Hepatic stellate cell (primary cell): Measurements from ENCODE around the gene SHISA2.
"Not testable (repeated sequence)": the region's sequence is repeated elsewhere in the genome, so short reads cannot be mapped to it uniquely, and the experiment has no call there.

Experiments used
- DNase-seq: peaks from one replicate; pipeline ENCODE4 v3.0.0; 2011; ENCODE audit warnings: low spot score

The SHISA2 gene

DNA sequence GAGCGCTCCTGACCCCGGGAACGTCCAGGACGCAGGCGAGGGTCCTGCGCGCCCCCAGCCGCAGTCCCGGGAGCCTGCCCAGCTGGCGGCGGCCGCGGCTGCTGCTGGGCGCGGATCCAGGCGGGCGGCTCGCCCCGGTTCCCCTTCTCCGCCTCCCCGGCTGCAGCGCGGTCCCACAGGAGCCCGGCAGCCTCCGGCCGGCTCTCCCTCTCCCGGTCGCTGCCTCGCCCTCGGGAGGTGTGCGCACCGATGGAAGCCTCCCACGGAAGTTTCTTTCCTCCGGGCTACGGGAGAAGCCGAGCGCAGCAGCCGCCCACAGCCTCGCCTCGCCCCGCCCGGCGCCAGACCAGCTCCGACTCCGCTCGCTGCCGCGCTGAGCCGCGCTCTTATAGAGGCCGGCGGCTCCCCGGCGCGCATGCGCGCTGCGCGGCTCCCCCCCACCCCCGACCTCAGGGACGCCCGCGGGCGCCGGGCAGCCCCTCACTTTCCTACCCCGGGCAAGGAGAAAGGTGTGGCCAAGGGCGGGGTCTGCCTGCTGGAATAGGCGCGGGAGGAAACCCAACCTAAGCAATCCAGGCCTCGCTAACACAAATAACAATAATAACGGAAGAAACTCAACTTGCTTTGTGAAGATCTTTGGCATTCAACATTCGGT, at the start of gene SHISA2:
Gene SHISA2, minus strand, starts transcription at position 360 of the 655 bp plus-strand sequence. CDS start 1,041 bp downstream, outside the sequence.
- peak; percentile 41 for DNase-seq

DNA sequence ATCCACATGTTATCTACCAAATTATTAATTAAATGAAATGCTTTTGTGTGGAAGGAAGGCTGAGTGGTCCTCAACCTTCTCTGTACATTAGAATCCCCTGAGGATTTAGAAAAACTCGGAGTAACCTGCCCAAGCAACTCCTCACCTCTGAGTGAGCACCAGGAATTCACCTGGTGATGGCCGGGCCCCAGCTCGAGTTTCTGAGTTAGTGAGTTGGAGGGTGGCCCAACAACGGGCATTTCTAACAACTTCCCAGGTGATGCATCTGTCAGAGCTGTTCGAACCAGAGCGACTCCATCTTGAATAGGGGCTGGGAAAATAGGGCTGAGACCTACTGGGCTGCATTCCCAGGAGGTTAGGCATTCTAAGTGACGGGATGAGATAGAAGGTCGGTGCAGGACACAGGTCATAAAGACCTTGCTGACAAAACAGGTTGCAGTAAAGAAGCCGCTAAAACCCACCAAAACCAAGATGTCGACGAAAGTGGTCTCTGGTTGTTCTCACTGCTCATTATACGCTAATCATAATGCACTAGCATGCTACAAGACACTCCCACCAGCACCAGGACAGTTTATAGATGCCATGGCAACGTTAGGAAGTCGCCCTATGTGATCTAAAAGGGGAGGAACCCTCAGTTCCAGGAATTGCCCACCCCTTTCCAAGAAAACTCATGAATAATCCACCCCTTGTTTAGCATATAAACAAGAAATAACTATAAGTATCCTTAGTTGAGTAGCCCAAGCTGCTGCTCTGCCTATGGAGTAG, 44.2 kb upstream of the SHISA2 start:
- DNase-seq, result no peak

DNA sequence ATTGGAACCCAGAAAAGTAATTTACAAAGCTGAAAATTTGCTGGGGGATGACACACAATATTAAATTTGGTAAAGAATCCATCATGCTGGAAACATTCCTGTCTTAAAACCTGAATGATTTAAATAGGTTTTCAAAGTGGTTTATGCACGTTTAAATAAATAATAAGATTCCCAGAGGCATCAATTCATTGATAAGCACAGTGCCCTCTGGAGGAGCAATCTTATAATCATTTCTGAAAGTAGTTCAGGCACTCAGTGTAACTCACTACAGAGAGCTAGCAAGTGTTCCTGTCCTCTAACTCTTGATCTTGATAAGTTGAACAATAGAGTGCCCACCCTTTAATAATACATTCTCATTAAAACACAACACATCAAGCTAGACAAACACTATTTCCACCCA, 43.5 kb upstream of the SHISA2 start:
- no peak for DNase-seq

DNA sequence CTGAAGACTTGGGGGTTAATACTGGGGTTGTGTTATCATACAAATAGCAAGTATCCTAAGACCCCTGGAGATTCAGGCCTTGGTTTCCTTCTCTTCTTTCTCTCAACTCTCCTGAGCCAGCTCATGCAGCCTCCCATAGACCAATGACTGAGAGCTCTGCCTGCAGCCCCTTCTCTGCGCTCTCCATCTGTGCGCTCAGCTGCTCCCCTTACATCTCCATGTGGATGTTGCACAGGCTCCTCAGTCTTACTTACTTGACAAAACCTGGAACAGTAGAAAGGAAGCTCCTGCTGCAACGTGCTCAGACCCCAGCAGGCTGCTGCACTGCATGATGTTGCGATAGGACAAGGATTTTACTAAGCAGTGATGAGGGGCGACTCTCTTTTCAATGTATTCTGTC, 25.0 kb upstream of the SHISA2 start:
- not testable (repeated sequence) for DNase-seq

- DNase-seq, result no peak
Measured at GRCh38 chr13:26075498-26075897, 23.7 kb upstream of the SHISA2 start.

DNA sequence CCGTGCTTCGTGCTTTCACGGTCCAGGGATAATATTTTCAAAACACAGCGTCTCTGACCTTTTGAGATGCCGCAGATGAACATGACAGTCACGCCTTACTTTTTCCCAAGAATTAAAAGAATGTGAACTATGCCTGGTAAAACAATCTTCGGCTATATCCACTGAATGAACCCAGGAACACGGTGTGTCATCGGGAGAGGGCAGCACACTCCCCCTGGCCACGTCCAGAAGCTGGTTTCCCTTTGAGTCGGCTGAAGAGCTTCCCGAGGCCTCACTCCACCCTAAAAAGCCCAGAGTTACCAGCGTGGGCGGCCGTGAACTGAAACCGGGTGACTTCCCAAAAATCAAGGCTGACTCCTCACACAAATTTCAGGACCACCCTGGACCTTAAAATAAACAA, 22.9 kb upstream of the SHISA2 start:
- peak; percentile 27 for DNase-seq

DNA sequence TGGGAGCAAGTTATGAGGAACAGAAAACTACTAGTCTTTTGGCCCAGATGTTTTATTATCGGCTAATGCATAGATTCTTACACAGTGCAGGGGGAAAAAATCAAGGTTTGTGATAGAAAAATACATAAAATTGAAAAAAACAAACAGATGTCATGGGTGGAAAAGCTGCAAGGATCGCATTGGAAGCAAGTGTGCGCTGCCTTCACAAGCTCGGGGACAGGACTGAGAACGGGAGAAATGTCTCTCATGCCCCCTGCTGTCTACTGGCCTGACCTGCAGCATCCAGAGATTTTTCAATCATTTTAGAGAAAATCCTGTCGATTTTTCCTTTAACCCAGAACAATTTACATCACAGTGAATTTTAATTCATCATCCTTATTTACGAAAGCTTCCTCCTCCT, 20.5 kb upstream of the SHISA2 start:
- not testable (repeated sequence) for DNase-seq

GRCh38 chr13:26071691-26072090, 19.9 kb upstream of the SHISA2 start:
- no peak for DNase-seq

- DNase-seq, result not testable (repeated sequence)
Measured at GRCh38 chr13:26069642-26070041, 17.8 kb upstream of the SHISA2 start.

DNA sequence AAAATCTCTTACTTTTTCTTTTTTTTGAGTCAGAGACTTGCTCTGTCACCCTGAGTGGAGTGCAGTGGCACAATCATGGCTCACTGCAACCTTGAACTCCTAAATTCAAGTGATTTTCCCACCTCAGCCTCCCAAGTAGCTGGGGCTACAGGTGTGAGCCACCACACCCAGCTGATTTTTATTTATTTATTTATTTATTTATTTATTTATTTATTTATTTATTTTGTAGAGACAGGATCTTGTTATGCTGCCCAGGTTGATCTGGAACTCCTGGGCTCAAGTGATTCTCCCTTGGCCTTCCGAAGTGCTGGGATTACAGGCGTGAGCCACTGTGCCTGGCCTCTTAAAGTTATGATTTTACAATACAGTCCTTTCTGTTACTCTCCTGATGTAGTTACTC, 16.6 kb upstream of the SHISA2 start:
- DNase-seq, result not testable (repeated sequence)

DNA sequence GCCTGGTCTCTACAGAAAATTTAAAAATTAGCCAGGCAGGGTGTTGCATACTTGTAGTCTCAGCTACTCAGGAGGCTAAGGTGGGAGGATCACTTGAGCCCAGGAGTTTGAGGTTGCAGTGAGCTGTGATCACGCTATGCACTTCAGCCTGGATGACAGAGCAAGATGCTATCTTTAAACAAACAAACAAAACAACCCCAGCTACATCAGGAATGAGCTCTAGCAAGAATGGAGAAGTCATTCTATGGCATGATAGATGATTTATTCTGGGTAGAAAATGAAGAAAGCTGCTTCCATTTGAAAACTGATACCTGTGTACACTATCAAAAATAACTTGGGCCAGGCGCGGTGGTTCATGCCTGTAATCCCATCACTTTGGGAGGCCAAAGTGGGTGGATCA, 15.8 kb upstream of the SHISA2 start:
- no peak for DNase-seq

GRCh38 chr13:26066492-26066891, 14.7 kb upstream of the SHISA2 start:
- DNase-seq, result not testable (repeated sequence)

DNA sequence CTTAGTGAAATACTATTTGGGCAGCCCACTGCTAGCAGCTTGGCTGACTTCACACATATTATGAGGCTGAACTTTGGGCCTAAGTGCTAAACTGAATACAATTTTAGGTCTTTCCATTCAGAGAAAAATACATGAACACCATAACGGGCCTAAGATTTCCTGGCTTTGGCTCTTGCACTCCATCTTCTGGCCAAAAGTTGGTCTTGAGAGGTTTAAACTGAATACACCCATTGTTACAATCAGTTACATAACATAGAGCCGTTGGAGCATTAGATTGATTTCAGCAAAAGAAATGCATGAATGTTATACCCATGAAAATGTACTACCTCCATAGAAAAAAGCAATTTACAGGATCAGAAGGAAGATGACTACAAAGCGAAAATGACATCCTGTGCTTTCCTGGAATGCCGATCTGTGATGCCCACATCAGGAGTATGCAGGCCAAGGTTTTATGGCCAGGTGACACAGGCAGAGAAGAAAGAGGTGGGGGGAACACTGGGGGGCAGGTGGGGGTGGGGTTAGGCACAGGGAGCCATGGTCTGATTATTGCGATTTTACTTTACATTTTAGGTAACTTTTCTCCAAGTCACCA, 11.1 kb upstream of the SHISA2 start:
- peak; percentile 22 for DNase-seq

GRCh38 chr13:26061947-26062346, 10.1 kb upstream of the SHISA2 start:
- no peak for DNase-seq

- no peak for DNase-seq
Measured at GRCh38 chr13:26061256-26061655, 9.4 kb upstream of the SHISA2 start.

- DNase-seq, result no peak
Measured at GRCh38 chr13:26060357-26060756, 8.5 kb upstream of the SHISA2 start.

GRCh38 chr13:26058704-26059103, 6.9 kb upstream of the SHISA2 start:
- DNase-seq, result no peak

GRCh38 chr13:26054896-26055295, 3.1 kb upstream of the SHISA2 start:
- no peak for DNase-seq

DNA sequence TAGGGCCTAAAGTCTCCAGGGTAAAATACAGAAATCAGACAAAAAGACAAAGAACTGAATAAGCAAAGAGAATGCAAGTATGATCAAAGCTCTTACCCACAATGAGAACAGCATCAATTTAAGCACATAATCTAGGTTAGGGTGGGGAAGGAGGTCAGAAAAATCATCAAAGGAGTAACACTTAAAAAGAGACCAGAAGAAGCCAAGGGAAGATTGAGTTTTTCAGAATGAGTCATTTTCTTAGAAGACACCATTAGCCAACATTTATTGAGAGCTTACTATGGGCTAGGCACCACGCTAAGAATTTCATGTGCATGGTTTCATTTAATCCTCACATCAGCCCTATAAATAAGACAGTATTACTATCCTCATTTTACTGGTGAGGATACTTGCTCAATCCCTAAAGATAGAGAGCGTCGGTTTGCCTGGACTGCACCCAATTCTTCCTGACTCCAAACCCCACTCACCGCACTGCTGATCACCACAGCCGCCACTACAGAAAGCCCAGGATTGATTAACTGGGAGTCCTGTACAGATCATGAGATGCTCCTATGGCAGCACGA, 1.7 kb upstream of the SHISA2 start:
- DNase-seq, result no peak

GRCh38 chr13:26052337-26052736, 521 bp upstream of the SHISA2 start:
- DNase-seq, result no peak

DNA sequence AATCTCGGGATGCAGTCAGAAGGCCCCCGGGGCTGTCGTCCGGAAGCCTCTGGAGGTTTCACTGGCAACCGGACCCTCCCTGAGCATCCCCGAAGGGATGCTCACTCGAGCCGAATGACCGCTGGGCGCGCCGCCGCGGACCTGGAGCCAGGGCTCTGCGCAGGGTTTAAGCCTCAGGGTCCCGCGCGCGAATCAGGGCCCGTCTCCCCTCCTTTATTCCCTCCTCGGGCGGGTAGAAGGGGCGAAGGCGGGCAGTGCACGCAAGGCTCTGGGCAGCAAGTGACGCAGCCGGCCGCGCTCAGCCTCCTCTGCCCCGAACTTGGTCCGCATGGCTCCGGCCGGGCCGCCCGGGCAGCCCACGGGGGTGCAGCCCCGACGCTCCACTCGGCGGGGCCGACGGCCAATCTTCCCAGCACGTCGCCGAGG, 572 bp downstream of the SHISA2 start:
- no peak for DNase-seq

DNA sequence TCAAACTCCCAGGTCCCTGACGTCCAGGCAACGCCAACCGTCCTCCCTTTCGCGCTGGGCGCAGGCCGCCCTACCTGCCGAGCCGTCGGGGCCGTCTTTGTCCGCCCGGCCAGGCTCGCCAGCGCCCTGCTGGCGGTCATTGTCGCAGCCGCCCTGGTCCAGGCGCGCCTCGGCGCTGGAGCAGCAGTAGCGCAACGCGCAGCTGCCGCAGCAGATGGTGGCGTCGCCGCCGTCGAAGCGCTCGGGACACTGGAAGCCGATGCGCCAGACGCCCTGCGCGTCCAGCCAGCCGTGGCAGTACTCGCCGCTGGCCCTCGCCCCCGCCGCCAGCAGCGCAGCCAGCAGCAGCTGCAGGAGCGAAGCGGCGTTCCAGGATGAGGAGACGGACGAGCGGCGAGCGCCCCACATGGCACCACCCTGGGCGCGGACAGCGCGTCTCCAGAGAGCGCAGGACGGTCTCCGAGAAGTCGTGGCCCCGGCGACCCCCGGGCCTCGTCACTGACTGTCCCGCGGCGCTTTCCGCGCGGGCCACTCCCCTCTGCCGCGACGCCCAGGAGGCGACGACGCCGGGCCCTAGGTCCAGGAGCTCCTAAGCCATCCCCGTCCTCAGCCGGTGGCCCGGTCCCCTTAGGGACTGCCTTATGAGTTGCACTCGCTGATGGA, 1.1 kb downstream of the SHISA2 start:
- no peak for DNase-seq
